Measurements from ENCODE around the gene ACLY.

Gene ACLY

DNA sequence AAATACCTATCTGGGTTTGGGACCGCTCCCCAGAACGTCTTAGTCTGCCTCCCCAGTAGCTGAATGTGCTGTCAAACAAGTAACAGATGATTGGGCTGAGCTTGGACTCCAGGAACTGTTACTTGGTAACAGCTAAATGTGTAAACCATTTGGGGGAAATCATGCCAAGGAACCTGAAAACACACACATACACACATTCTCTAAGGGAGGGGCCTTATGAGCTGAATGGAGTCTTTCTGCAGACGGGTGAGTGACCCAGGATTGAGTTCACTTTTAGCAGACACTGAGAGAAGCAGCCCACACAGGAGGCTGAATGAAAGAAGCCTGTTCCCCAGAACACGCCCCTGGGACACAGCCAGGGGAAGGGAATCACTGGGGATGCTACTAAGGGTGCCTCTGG lies 1.6 kb downstream of the ACLY start:
- DNase-seq (ENCODE audit: low read depth) = no peak
- TF ChIP-seq, protein P1, sequence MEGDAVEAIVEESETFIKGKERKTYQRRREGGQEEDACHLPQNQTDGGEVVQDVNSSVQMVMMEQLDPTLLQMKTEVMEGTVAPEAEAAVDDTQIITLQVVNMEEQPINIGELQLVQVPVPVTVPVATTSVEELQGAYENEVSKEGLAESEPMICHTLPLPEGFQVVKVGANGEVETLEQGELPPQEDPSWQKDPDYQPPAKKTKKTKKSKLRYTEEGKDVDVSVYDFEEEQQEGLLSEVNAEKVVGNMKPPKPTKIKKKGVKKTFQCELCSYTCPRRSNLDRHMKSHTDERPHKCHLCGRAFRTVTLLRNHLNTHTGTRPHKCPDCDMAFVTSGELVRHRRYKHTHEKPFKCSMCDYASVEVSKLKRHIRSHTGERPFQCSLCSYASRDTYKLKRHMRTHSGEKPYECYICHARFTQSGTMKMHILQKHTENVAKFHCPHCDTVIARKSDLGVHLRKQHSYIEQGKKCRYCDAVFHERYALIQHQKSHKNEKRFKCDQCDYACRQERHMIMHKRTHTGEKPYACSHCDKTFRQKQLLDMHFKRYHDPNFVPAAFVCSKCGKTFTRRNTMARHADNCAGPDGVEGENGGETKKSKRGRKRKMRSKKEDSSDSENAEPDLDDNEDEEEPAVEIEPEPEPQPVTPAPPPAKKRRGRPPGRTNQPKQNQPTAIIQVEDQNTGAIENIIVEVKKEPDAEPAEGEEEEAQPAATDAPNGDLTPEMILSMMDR (conservative IDR thresholded peaks at IDR 0.05; ENCODE audit: low read depth, low read length) = no peak
- H3K4me3 ChIP-seq (ENCODE audit: low read length) = peak overlapping the region; percentile 94

DNA sequence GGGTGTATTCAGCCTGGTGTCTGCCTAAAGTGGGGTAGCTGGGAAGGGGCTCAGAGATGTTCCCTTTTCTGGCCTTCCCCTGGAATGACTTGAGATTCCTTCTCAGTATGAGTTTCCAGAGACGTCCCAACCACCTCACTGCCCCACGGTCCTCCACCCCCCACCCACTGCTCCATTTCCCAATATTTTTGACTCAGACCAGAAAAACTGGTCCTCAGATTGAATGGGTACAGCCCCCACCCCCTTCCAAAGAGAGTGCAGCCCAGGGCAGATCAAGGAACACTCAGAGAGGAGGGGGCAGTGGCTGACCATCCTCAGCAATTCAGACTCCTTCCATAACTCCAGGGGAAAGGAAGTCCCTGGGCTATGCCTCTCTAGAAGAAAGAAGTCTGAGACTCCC lies 3.2 kb downstream of the ACLY start:
- DNase-seq (ENCODE audit: low read depth) = no peak
- TF ChIP-seq, protein P1 (conservative IDR thresholded peaks at IDR 0.05; ENCODE audit: low read depth, low read length) = no peak
- H3K4me3 ChIP-seq (ENCODE audit: low read length) = no peak overlapping the region

DNA sequence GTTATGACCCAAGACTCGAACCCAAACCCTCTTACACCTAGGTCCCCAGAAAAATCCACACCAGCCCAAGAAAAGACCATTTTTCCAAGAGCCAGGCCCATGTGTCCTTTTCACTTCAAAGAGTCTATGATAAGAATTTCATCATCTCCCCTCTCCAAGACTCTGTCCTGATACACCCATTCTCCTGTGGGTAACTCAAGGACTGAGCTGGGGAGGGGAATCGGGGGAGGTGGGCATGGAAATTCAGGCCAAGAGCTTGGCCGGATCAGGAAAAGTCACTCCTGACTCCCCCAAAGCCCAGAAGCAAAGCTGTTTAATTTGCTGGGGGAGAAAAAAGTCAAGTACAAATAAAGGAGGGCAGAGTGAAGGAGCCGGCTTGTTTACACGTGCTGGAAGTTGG lies 3.7 kb downstream of the ACLY start:
- DNase-seq (ENCODE audit: low read depth) = no peak
- H3K4me3 ChIP-seq (ENCODE audit: low read length) = no peak overlapping the region
- TF ChIP-seq, protein P1 (conservative IDR thresholded peaks at IDR 0.05; ENCODE audit: low read depth, low read length) = no peak

DNA sequence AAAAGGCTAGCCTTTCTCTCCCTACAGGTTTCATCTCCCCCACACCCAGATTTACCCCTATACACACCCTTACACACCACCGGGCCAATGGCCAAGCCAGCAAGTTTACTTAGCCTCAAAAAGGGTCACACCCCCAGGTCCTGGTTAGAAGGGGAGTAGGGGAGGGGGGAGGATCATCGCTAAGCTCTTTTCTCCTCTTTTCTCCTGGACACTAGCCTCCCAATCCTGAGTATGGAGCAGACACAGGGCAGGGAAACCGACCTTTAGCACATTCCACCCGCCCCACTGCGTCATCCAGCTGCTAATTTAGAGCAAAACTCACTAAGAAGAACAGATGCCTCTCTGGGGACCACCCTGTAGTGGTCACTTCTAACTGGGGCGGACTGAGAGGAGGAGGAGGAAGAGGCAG lies 4.4 kb downstream of the ACLY start:
- H3K4me3 ChIP-seq (ENCODE audit: low read length) = no peak overlapping the region
- TF ChIP-seq, protein P1 (conservative IDR thresholded peaks at IDR 0.05; ENCODE audit: low read depth, low read length) = no peak
- DNase-seq (ENCODE audit: low read depth) = no peak

DNA sequence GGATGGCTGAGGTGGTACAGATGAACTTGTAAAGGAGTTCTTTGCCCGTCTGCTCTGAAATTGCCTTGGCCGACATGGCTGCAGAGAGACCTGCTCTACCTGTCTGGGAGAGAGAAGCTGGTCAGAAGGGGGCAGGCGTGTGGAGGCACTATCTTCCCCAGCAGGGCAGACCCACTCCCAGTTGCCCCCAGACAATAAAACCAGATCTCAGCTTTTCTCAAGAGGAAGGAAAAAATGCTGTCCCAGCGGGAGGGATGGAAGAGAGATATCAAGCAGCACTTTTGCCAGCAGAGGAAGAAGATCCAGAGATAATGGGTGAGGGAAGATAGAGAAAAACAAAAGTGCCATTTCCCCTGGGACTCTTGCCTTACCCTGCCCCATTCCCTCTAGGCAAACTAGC lies 5.0 kb downstream of the ACLY start:
- H3K4me3 ChIP-seq (ENCODE audit: low read length) = no peak overlapping the region
- no peak for DNase-seq (ENCODE audit: low read depth)
- TF ChIP-seq, protein P1 (conservative IDR thresholded peaks at IDR 0.05; ENCODE audit: low read depth, low read length) = no peak

DNA sequence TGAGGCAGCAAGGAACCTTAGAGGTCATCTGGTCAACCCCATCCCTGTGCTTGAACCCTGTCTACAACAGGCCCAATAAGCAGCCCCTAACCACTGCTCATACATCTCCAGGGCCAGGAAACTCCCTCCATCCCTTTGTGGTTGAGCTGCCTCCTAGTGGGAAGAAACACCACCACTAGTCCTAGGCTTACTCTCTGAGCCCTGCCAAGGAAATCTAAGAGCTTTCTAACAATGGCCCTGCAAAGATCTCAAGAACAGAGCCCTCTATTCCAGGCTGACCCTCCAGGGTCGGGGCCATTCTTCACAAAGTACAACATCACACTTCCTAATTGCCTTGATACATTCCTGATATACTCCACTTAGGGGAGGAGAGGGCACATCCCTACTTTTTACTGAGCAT lies 5.8 kb downstream of the ACLY start:
- DNase-seq (ENCODE audit: low read depth) = no peak
- TF ChIP-seq, protein P1 (conservative IDR thresholded peaks at IDR 0.05; ENCODE audit: low read depth, low read length) = peak; percentile 20
- H3K4me3 ChIP-seq (ENCODE audit: low read length) = no peak overlapping the region

DNA sequence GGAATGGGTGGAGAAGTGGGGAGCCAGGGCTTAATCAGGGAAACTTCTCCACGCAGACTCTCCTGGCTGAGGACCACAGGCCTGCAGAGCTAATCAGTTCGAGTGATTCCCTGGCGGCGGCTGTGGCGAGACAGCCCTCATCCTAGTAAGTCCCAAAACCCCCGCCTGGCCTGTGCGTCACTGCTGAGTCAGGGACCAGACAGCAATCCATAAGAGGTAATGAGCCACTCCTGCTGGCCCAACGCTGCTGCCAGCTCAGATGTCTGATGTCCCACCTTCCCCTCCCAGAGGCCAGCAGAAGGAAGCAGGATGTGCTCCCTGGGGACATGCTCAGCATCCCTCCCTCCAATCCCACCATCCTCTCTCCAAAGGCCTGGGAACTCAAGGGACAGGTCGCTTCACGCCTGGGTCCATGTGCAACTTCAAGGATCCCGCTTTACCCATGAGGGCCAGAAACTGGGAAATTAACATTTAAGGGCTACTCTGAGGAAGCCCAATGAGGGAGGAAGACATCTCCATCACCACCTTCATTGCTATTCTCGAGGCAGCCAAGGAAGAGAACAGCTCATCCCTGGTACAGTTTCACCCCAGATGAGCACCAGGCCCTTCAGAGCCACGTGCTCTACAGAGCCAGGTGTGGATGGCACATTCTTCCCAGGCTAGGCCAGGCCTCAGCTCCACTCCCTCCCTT lies 7.9 kb downstream of the ACLY start:
- peak; percentile 51 for DNase-seq (ENCODE audit: low read depth)
- no peak overlapping the region for H3K4me3 ChIP-seq (ENCODE audit: low read length)

More for the DNA sequence above, 7.9 kb downstream of the ACLY start:
- TF ChIP-seq, protein P1 (conservative IDR thresholded peaks at IDR 0.05; ENCODE audit: low read depth, low read length) = no peak

Data from retinal pigment epithelial cell (primary cell).